AG09319 (cell line): ENCODE measurements around the gene ARHGEF10L.

Source experiments
- DNase-seq: peaks from one replicate; pipeline ENCODE4 v3.0.0-alpha.2; 2010; ENCODE audit warnings: low read depth; ENCODE audit errors: extremely low read depth
- CTCF ChIP-seq: IDR thresholded peaks from 2 replicates; pipeline ENCODE4 v1.5.1; 2011; ENCODE audit warnings: low read depth, mild to moderate bottlenecking, inconsistent platforms, low read length, moderate library complexity

Gene ARHGEF10L

GRCh38 chr1:17729909-17730308, 190.4 kb downstream of the ARHGEF10L start:
- no peak for DNase-seq
- no peak for TF ChIP-seq CTCF

GRCh38 chr1:17731460-17731859, 192.0 kb downstream of the ARHGEF10L start:
- DNase-seq = no peak

DNA sequence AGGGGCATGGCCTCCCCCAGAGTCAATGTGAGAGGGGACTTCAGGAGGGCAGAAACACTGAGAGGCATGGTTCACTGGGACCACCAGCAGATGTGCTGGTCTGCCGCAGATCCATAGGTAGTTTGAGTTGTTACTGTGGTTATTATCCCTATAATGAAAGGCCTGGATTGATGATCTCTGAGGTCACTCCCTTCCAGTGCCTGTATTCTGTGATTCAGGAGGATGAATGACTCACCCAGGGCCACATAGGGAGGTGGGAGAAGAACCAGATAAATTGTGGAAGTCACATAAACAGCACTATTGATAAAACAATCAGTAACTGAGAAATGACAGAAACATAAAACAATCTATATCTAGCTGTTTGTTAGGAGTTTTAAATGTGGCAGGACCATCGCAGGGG, 193.0 kb downstream of the ARHGEF10L start:
- TF ChIP-seq CTCF = no peak

More at GRCh38 chr1:17731460-17731859, 192.0 kb downstream of the ARHGEF10L start:
- TF ChIP-seq CTCF = no peak

GRCh38 chr1:17733661-17734060, 194.2 kb downstream of the ARHGEF10L start:
- no peak for TF ChIP-seq CTCF
- DNase-seq = no peak

More for the DNA sequence above, 193.0 kb downstream of the ARHGEF10L start:
- no peak for DNase-seq

DNA sequence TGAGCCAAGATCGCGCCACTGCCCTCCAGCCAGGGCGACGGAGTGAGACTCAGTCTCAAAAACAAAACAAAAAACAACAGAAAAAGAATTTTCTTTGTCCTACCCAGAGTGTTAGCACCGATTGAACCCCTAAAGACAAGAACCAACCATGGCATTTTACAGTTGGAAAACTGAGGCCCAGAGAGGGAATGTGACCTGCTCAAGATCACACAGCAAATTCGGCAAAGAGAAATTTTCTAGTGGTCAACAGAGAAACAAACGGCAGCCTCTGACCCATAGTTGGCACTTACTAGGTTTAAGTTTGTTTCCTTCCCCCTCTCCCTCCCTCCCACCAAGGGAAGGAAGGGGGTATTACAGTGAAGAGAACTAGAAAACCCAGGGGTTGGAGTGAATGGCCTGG, 195.1 kb downstream of the ARHGEF10L start:
- DNase-seq = no peak
- no peak for TF ChIP-seq CTCF

- no peak for DNase-seq
- no peak for TF ChIP-seq CTCF
These were observed 195.8 kb downstream of the ARHGEF10L start for GRCh38 chr1:17735348-17735747.

DNA sequence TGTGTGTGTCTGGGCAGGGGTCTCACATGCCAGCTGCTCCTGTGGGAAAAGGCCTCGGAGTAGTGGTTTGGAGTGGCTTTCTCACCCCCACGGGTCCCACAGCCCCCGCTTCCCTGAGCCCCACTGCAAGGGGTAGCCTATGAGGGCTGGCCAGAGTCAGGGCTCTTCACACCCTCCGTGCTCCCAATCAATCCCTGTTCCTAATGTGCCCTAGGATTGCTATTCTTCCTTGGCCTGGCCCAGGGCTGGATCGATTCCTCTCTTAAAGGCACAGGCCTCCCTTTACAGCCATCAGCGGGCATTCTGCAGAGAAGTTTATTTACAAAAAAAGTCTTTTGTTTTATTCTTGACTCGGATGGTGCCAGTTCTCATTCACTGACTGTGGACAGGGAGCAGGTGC, 196.3 kb downstream of the ARHGEF10L start:
- TF ChIP-seq CTCF = no peak
- no peak for DNase-seq

- no peak for DNase-seq
- no peak for TF ChIP-seq CTCF
These were observed 197.1 kb downstream of the ARHGEF10L start for GRCh38 chr1:17736625-17737024.
